ENCODE results near the gene SERPINA6.
"Not testable (repeated sequence)": the region's sequence is repeated elsewhere in the genome, so short reads cannot be mapped to it uniquely, and the experiment has no call there.

Gene SERPINA6

GRCh38 chr14:94354638-94355185, 31.6 kb upstream of the SERPINA6 start:
- FAIRE-seq (no peak), DNase-seq (ENCODE audit: insufficient read length, low spot score) (no peak)
- TF ChIP-seq CTCF (IDR thresholded peaks at IDR 0.05; ENCODE audit: insufficient read depth, missing control alignments): no peak

GRCh38 chr14:94354190-94354589, 31.1 kb upstream of the SERPINA6 start:
- FAIRE-seq: not testable (repeated sequence)

GRCh38 chr14:94349276-94349675, 26.1 kb upstream of the SERPINA6 start:
- FAIRE-seq (no peak), DNase-seq (ENCODE audit: insufficient read length, low spot score) (no peak)
- TF ChIP-seq CTCF (IDR thresholded peaks at IDR 0.05; ENCODE audit: insufficient read depth, missing control alignments): no peak

More at GRCh38 chr14:94354190-94354589, 31.1 kb upstream of the SERPINA6 start:
- DNase-seq (ENCODE audit: insufficient read length, low spot score): not testable (repeated sequence)

GRCh38 chr14:94348836-94349235, 25.7 kb upstream of the SERPINA6 start:
- DNase-seq (ENCODE audit: insufficient read length, low spot score) (no peak), FAIRE-seq (no peak)
- no peak for TF ChIP-seq CTCF (IDR thresholded peaks at IDR 0.05; ENCODE audit: insufficient read depth, missing control alignments)

GRCh38 chr14:94346841-94347240, 23.7 kb upstream of the SERPINA6 start:
- DNase-seq (ENCODE audit: insufficient read length, low spot score): no peak
- no peak for TF ChIP-seq CTCF (IDR thresholded peaks at IDR 0.05; ENCODE audit: insufficient read depth, missing control alignments)
- no peak for FAIRE-seq

- not testable (repeated sequence) for DNase-seq (ENCODE audit: insufficient read length, low spot score); FAIRE-seq
Measured at GRCh38 chr14:94346065-94346786, 23.1 kb upstream of the SERPINA6 start.

- no peak for TF ChIP-seq CTCF (IDR thresholded peaks at IDR 0.05; ENCODE audit: insufficient read depth, missing control alignments)
- no peak for FAIRE-seq
- DNase-seq (ENCODE audit: insufficient read length, low spot score): no peak
Measured at GRCh38 chr14:94345344-94346064, 22.4 kb upstream of the SERPINA6 start.

GRCh38 chr14:94344389-94344788, 21.3 kb upstream of the SERPINA6 start:
- FAIRE-seq (no peak), DNase-seq (ENCODE audit: insufficient read length, low spot score) (no peak)
- no peak for TF ChIP-seq CTCF (IDR thresholded peaks at IDR 0.05; ENCODE audit: insufficient read depth, missing control alignments)
